RCC 7860 (cell line): ENCODE data around the gene EXOC4.
"Not testable (repeated sequence)": the region's sequence is repeated elsewhere in the genome, so short reads cannot be mapped to it uniquely, and the experiment has no call there.

Source experiments
- DNase-seq: peaks from one replicate; pipeline ENCODE4 v3.0.0-alpha.2; 2015; ENCODE audit warnings: low spot score
- FAIRE-seq: peaks from 2 replicates; lab custom pipeline; 2012; peaks lifted over from hg19 to GRCh38; lab: Jason Lieb, UNC

Gene EXOC4

DNA sequence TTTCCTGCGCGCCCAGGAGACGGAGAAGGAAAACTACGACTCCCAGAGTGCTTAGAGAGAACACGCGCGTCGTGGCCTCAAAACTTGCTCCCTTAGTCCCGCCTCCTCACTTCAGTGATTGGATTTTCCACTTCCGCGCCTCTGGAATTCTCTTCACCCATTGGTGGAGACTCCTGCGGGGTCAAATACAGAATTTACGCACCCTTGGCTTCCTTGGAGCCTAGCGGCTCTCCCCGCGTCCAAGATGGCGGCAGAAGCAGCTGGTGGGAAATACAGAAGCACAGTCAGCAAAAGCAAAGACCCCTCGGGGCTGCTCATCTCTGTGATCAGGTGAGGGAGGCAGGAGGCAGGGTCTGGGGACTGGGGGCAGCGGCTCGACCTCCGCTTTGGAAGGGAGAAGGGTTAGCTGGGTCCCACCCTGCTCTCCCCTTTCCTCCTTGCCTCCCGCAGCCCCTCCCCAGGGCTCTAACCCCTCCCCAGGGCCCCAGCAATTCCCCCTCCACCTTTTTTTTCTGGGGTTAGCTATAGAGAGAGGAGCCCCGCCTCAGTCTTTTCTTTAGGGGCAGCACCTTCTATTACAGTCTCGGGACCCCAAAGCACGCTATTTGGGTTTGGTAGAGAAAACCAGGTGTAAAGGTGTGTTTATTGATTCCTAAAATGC, at the start of gene EXOC4:
TSS of gene EXOC4 (plus strand) at position 221 of the 661 bp plus-strand sequence.
- peak; percentile 96 for DNase-seq
- peak; percentile 98 for FAIRE-seq

DNA sequence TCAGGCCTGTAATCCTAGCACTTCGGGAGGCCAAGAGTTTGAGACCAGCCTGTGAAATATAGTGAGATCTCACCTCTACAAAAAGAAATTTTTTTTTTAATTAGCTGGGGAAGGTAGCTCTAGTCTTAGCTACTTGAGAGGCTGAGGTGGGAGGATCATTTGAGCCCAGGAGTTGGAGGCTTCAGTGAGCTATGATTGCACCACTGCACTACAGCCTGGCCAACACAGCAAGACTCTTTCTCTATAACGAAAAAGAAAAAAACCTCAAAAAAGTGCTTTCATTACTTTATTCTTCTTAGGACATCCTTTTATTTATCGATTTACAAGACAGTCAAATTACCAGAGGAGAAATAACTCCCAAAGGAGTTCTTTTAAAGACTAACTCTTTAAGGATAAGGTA, 49.4 kb upstream of the EXOC4 start:
- no peak for FAIRE-seq
- DNase-seq = no peak

DNA sequence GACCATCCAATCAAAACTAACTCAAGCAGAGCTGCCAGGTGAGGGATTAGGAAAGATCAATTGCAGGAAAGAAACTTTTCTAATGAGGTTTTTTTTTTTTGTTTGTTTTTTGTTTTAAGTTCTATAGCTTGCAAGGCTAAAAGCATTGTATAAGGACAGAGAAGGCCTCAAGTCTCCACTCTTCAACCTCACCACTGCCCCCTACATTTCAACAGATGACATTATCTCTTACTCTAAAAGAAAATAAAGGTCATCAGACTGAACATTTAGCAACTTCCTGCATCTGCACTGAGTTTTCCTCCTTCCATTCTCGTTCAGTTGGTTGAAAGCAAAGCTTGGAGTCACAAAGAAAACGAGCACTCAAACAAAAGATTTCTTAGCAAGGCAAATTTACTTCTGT, 45.2 kb upstream of the EXOC4 start:
- peak; percentile 27 for DNase-seq
- no peak for FAIRE-seq

DNA sequence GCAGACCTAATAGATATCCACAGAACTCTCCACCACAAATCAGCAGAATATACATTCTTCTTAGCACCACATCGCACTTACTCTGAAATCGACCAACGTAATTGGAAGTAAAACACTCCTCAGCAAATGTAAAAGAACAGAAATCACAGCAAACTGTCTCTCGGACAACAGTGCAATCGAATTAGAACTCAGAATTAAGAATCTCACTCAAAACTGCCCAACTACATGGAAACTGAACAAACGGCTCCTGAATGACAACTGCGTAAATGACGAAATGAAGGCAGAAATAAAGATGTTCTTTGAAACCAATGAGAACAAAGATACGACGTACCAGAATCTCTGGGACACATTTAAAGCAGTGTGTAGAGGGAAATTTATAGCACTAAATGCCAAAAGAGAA, 42.1 kb upstream of the EXOC4 start:
- FAIRE-seq, DNase-seq: not testable (repeated sequence)

DNA sequence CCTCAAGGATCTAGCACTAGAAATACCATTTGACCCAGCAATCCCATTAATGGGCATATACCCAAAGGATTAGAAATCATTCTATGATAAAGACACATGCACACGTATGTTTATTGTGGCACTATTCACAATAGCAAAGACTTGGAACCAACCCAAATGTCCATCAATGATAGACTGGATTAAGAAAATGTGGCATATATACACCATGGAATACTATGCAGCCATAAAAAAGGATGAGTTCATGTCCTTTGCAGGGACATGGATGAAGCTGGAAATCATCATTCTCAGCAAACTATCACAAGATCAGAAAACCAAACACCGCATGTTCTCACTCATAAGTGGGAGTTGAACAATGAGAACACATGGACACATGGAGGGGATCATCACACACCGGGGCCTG, 39.1 kb upstream of the EXOC4 start:
- DNase-seq, FAIRE-seq: not testable (repeated sequence)

DNA sequence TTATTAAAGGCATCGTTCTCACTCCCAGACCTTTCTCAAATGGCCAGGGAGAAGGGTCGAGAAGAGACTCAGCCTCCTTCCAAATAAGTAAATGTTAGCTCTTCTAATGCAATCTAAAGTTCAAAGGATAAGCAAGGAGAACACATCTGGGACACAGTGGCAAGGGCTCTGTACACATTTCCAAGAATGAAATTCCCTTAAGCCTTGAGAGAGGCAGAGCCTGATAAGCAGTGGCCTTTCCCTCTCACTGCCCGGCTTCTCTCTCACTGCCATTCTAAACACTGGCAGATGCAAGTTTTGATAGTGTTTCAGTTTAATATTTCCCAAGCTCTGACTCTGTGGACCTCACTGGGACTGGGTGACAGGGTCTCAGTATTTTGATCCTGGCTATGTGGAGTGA, 35.1 kb upstream of the EXOC4 start:
- DNase-seq = no peak
- FAIRE-seq = no peak

DNA sequence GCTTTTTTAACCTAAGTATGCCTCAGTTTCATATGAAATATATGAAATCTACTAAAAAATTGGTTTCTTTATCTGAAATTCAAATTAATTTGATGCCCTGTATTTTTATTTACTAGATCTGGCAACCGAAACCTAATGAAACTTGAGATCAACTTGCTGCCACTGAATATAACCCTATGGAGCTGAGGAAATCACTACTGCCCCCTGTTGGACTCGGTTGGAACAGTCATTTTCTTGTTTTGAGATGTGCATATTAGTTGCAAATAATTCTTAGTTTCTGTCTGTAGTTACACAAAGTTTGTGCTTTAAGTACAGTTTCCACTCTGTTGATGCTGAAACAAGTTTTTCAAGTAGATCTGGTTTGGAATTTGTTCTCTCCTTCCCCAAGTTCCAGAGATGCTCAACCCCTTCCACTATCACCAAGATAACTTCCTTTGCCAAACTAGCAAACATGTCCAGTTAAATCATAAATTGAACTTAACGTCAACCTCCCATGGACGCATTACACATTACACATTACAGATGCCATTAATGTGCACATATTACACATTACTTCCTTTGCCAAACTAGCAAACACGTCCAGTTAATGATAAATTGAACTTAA, 22.2 kb upstream of the EXOC4 start:
- FAIRE-seq (peak; percentile 53), DNase-seq (peak; percentile 45)

DNA sequence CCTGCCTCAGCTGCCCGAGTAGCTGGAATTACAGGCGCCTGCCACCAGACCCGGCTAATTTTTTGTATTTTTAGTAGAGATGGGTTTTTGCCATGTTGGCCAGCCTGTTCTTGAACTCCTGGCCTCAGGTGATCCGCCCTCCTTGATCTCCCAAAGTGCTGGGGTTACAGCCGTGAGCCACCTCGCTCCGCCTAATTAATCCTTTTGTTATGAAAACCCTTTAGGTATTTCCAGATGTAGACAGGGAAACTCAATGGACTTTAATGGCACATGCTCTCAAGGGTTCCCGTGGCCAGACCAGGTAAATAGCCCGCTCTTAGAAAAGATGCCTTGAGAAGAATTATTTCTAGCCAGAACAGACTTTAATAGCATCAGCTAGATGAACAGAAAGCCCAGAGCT, 19.7 kb upstream of the EXOC4 start:
- FAIRE-seq = no peak

DNA sequence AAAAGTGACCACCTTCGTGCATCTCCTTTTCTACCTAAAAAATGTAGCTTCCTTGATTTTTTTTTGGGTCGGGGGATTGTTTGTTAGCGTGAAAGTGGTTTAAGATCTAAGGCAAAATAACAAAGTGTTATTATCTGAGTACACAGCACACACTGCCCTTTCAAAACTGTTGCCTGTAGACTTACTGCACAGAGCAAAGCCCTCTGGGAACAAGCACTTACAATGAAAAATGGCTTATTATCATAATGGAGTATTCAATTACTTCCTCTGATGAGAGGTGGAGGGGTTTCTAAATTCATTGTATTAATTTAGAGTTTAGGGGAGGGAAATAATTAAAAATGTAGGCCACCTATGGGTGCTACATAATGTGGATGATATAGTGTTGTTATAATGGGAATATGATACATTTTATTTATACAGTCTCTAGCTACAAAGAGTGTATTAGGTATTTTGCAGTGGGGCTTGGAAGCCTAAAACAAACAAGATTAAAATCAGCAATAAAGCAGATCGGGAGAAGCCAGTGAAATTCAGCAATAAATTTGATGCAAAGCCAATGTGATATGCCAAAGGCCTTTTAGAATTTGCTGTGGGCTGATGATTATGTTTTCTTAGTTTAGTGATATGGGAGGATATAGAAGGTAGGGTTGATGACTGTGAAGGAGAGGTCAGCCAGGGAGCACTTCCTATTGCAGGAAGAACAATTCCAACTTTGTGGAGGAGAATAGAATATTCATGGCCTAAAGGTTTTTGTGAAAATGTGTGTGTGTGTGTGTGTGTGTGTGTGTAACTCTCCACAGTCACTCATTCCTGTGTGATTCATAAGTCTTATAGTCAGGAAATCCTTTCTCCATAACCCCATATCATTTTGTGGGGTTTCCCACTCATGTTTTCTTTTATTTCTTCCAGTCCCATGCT, 17.7 kb upstream of the EXOC4 start:
- DNase-seq = no peak
- no peak for FAIRE-seq

More for the DNA sequence above, 19.7 kb upstream of the EXOC4 start:
- DNase-seq = no peak

DNA sequence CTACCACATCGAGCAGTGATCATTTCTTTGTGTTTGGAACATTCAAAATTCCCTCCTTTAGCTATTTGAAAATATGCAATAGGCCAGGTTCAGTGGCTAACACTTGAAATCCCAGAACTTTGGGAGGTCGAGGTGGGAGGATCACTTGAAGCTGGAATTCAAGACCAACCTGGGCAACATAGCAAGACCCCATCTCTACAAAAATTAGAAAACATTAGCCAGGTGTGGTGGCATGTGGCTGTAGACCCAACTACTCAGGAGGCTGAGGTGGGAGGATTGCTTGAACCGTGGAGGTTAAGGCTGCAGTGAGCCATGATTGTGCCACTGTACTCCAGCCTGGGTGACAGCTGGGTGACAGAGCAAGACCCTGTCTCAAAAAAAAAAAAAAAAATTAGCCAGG, 15.3 kb upstream of the EXOC4 start:
- DNase-seq = no peak
- FAIRE-seq = no peak

DNA sequence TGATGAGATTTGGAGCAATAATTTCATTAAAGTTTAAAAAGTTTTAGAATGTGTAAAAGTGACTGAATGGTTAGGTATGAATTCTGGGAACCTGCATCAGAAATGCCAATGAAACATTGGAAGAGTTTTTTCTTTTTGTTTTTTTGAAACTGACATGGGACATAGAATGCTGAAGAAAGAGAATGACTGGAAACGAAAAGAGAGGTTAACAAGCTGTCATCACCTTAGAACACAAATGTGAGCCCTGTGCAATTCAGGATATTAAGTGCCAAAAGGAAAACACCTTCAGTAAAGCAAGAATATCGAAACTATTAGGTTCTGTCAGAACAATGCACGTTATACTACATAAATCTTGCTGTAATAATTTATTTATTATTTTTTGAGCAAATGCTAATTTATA, 12.6 kb upstream of the EXOC4 start:
- FAIRE-seq (no peak), DNase-seq (no peak)

DNA sequence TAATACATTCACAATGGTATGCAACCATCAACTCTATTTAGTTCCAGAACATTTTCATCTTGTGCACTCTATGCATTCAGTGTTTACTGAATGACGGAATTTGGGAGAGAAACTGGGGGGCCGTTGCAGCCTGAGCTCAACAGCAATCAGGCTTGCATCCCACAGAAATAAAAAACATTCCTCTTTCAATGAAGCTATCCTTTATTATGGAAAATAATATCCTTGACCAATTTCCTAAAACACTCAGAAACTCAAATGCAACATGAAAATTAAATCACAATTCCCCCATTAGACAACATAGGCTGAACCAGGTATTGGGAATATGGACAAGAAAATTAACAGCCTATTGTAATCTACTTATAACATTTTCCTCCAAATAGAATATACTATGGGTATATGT, 6.3 kb upstream of the EXOC4 start:
- FAIRE-seq (no peak), DNase-seq (no peak)

DNA sequence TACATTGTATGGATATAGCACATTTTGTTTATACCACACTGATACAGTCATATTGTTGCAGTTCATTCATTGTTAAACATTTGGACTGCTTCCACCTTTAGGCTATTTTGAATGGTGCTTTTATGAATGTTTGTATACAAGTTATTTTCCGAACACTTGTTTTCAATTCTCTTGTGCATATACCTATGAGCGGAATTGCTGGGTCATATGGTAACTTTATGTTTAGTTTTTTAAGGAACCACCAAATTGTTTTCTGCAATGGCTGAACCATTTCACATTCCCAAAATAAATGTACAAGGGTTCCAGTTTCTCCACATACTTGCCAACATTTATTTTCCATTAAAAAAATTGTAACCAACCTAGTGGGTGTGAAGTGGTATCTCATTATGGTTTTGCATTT, 4.0 kb upstream of the EXOC4 start:
- FAIRE-seq (no peak), DNase-seq (no peak)

DNA sequence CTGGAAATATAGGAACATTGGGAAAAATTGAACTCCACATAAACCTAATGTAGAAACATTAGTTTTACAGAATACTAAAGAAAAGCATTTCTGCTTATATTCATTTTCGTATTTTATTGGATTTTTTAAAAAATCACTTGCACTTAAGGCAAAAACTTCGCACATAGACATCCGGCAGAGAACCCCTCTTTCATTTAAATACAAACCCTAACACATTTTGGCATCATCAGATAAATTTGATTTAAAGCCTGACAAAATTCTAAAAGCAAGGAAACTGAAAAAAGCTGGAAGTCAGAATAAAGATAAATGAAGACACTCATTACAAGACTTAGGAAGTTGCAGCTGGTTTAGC, 396 bp upstream of the EXOC4 start:
- FAIRE-seq = no peak
- no peak for DNase-seq

DNA sequence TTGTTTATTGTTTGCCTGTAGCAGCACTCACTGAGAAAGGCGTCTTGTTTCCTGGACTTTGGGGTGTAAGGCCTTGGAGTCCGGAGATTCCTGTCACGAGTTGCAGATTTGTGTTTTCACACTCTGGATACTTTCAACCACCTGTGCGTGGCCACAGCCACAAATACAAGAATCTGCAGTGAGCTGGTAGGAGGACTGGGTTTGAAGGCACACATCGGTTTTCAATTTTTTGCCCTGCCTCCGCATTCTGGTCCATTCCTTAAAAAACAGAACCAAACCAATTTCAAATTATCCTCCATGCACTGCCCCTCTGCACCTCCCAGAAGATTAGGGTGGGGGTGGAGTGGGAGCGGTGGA, 619 bp downstream of the EXOC4 start:
- DNase-seq (no peak), FAIRE-seq (no peak)

DNA sequence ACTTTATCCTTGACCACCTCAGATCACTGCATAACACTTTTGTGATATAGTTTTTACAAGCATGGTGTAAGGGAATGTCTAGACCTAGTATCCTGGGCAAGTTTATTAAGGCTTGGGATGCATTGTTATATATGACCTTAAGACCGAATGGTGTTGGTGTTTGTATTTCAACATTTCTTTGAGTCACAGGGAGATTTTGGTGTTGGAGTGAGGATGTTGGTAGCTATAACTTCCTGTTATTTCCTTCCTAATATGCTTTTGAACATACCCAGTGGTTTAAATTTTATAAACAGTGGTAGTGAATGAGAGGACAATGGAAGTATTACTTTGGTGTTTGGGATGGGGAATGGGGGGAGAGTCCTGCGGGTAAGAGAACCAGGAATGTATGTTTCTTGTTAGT, 2.6 kb downstream of the EXOC4 start:
- FAIRE-seq = no peak
- no peak for DNase-seq

DNA sequence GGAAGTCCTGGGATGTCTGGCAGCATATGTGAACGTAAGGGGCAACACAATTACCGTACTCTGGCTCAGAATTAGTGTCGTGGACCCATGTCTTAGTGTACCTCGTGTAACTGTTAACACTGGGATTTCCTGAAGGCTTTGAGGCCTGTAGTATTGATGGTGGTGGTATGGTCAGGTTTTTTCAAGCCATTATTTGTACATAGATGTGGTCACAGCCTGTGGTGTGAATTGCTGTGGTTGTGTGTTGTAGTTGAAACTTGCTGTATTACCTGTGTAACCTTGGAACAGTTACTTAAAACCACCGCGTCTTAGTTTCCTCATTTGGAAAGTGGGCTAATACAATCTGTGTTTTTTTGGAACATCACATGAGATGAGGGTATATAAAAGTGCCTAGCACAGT, 5.3 kb downstream of the EXOC4 start:
- no peak for DNase-seq
- FAIRE-seq = no peak

DNA sequence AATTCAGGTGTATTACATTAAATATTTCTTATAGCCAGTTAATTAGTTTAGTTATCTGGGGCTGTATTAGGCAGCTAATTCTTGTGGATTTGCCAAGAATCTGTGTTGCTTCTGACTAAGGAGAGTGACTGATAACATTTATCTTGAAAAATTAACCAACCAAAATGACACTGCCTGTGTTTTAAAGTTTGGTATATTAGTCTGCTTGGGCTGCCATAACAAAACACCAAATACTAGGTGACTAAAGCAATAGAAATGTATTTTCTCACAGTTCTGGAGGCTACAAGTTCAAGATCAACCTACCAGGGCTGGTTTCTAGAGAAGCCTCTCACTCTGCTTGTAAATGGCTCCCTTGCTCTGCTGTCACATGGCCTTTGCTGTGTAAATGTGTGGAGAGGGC, 12.9 kb downstream of the EXOC4 start:
- DNase-seq = no peak

DNA sequence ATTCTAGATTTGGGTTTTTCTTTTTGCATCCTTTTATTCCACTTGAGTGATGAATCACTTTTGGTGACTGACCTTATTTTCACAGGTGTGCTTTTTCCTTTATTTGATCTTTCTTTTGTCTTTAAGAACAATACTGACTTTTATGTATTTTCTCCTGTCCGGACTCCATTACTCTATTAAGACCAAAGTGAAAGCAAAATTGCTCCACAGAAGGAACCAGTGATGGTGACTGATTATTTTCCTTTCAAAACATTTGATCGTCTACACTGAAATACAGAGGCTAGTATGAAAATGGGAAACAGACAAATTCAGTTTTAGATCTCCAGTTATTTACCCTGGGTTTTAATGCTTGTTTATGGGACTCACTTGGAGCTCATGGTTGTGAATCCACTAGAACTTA, 15.5 kb downstream of the EXOC4 start:
- no peak for DNase-seq
- no peak for FAIRE-seq

More for the DNA sequence above, 12.9 kb downstream of the EXOC4 start:
- no peak for FAIRE-seq

DNA sequence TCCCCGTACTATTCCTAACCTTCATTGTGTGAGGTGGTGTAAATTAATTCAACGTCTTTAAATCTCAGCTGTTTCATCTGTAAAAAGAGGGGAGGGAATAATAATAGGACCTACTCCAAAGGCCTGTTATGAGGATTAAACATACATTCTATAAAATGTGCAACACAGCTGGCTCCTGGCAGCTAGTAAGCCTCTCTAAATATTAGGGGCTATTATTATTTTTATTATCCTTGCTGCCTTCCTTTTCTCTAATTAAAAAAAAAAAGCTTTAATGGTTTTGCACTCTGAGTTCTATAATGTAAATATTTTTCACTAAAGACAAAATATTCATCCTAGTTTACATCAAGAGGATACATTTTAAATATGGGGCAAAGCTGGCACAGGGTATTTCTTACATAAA, 19.5 kb downstream of the EXOC4 start:
- FAIRE-seq (no peak), DNase-seq (no peak)

DNA sequence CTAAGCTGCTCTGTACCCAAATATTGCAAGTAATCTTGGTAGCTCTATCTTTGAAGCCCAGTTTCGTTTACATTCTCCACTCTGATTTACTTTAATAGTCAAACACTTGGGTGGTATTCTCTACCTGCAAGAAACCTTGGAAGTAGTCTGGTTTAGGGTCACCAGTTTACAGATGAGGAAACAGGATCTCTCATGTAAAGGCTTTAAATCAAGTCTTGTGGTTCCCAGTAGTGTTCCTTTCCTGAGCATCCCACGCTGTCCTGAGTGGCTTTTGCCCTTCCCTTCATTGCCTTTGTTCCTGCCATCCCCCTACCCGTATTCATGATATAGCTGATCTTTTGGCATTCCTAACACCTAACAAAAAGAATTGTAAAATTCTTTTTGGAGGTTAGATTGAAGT, 20.3 kb downstream of the EXOC4 start:
- FAIRE-seq = no peak
- DNase-seq = no peak

DNA sequence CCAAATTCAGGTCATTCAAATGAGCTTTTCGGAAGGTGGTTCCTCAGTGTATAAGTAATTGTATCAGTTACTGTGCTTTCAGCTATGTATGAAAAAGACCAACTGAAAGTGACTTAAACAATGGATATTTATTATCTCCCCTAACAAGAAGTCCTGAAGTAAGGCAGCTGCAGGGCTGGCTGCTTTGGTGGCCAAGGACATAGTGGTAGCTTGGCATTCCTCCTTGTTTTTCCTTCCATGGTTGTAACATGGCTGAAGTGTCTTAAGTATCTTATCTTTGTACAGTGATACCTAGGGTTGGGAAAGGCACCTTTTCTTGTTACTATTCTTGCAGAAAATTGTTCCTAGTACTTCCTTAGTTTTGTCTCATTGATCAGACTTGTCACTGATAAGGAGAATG, 21.4 kb downstream of the EXOC4 start:
- FAIRE-seq (no peak), DNase-seq (no peak)
